ENCODE data around the gene HDGFL2. TPM values are rescaled to one million over a fixed set of nuclear protein-coding genes. Genes with fewer than 3 reads are reported as not detected.

The HDGFL2 gene
- total RNA-seq = 10 to 100 TPM; 23.6 to 36.1 TPM
- 10 to 100 TPM; 15.4 to 47.9 TPM for polyA plus RNA-seq
- long read RNA-seq, donor 1, partial matches to known transcripts = 6 of 8 reads
- long read RNA-seq, donor 1, other reads (novel, unspliced or antisense) = 2 of 8 reads
- long read RNA-seq, donor 2, transcript HDGFL2-208 (16 exons, 2,281 nt) = major isoform, 13 of 53 reads
- long read RNA-seq, donor 2, partial matches to known transcripts = 34 of 53 reads
- long read RNA-seq, donor 2, other reads (novel, unspliced or antisense) = 3 of 53 reads

- intact Hi-C loops (cut with DNase I) = no loop called here
- peaks cover 0 to 2% of the 10 kb centered on the region in 2 donors for H3K4me1 ChIP-seq (ENCODE audit: control insufficient read depth in 1 of 2, insufficient read depth in 2 of 2, low read length in 2 of 2)
- DNase-seq = peak in 1 of 2 donors; percentile 98
- 1% methylated on average over 31 to 71 of the region's 71 CpGs for WGBS, 2 donors
- H3K36me3 ChIP-seq (ENCODE audit: control insufficient read depth in 1 of 2, insufficient read depth in 2 of 2, low read length in 1 of 2) = peaks cover 0 to 2% of the 10 kb centered on the region in 2 donors
- H3K4me3 ChIP-seq (ENCODE audit: low read length in 2 of 2) = peak within 1 kb of the TSS; percentile 86 to 93
- ATAC-seq (ENCODE audit: low FRiP score) = no peak
- no peaks in the 10 kb centered on the region for H3K9me3 ChIP-seq (ENCODE audit: control insufficient read depth, low read length)
- no peaks in the 10 kb centered on the region for H3K27me3 ChIP-seq (ENCODE audit: control insufficient read depth in 1 of 2, insufficient read depth in 2 of 2, low read length in 1 of 2)
- H3K27ac ChIP-seq (ENCODE audit: low read depth in 1 of 2, low read length in 2 of 2) = peak within 1 kb of the TSS in 1 of 2 donors; percentile 34
Measured at GRCh38 chr19:4472174-4472974, at the start of gene HDGFL2. Gene HDGFL2, plus strand, starts transcription at chr19:4472297. Its CDS starts 54 bp downstream, at chr19:4472351.

GRCh38 chr19:4423416-4424126 lies 48.5 kb upstream of the HDGFL2 start:
- Histone ChIP-seq H3K4me3 (ENCODE audit: low read length in 2 of 2) (no peak overlapping the region), H3K27ac (ENCODE audit: low read depth in 1 of 2, low read length in 2 of 2) (no peak overlapping the region), H3K36me3 (ENCODE audit: control insufficient read depth in 1 of 2, insufficient read depth in 2 of 2, low read length in 1 of 2) (no peaks in the 10 kb centered on the region), H3K4me1 (ENCODE audit: control insufficient read depth in 1 of 2, insufficient read depth in 2 of 2, low read length in 2 of 2) (no peaks in the 10 kb centered on the region), H3K27me3 (ENCODE audit: control insufficient read depth in 1 of 2, insufficient read depth in 2 of 2, low read length in 1 of 2) (no peaks in the 10 kb centered on the region), H3K9me3 (ENCODE audit: control insufficient read depth, low read length) (no peaks in the 10 kb centered on the region)
- ATAC-seq (ENCODE audit: low FRiP score) (no peak), DNase-seq (no peak)
- WGBS, 2 donors = 95 to 96% methylated on average over 16 of the region's 16 CpGs
- intact Hi-C loops (cut with DNase I) = no loop called here

DNA sequence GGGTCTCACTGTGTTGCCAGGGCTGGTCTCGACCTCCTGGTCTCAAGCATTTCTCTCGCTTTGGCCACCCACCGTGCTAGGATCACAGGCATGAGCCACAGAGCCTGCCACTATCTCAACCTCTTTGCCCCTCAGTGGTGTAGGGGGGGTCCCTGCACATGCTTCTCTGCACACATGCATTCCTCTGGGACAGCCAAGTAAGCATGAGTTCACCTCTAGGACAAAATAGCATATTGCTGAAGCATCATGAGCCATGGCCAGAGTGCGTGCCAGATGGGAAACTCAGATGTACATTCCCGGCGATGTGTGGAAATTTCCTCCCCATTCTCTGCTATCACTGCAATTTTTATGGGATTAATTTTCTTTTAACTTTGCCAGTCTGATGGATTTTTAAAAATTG lies 46.6 kb upstream of the HDGFL2 start:
- 92 to 95% methylated on average over 6 of the region's 6 CpGs for WGBS, 2 donors
- intact Hi-C loops (cut with DNase I) = no loop called here
- no peak for ATAC-seq (ENCODE audit: low FRiP score)
- Histone ChIP-seq H3K27me3 (ENCODE audit: control insufficient read depth in 1 of 2, insufficient read depth in 2 of 2, low read length in 1 of 2) (no peaks in the 10 kb centered on the region), H3K9me3 (ENCODE audit: control insufficient read depth, low read length) (no peaks in the 10 kb centered on the region), H3K4me1 (ENCODE audit: control insufficient read depth in 1 of 2, insufficient read depth in 2 of 2, low read length in 2 of 2) (no peaks in the 10 kb centered on the region), H3K4me3 (ENCODE audit: low read length in 2 of 2) (no peak overlapping the region), H3K27ac (ENCODE audit: low read depth in 1 of 2, low read length in 2 of 2) (no peak overlapping the region), H3K36me3 (ENCODE audit: control insufficient read depth in 1 of 2, insufficient read depth in 2 of 2, low read length in 1 of 2) (no peaks in the 10 kb centered on the region)
- DNase-seq = no peak

GRCh38 chr19:4428326-4428975 lies 43.6 kb upstream of the HDGFL2 start:
- Histone ChIP-seq H3K4me1 (ENCODE audit: control insufficient read depth in 1 of 2, insufficient read depth in 2 of 2, low read length in 2 of 2) (no peaks in the 10 kb centered on the region), H3K27me3 (ENCODE audit: control insufficient read depth in 1 of 2, insufficient read depth in 2 of 2, low read length in 1 of 2) (no peaks in the 10 kb centered on the region), H3K27ac (ENCODE audit: low read depth in 1 of 2, low read length in 2 of 2) (no peak overlapping the region), H3K36me3 (ENCODE audit: control insufficient read depth in 1 of 2, insufficient read depth in 2 of 2, low read length in 1 of 2) (no peaks in the 10 kb centered on the region), H3K4me3 (ENCODE audit: low read length in 2 of 2) (no peak overlapping the region), H3K9me3 (ENCODE audit: control insufficient read depth, low read length) (no peaks in the 10 kb centered on the region)
- no peak for ATAC-seq (ENCODE audit: low FRiP score)
- no peak for DNase-seq
- intact Hi-C loops (cut with DNase I) = no loop called here
- 94% methylated on average over 20 of the region's 20 CpGs for WGBS, 2 donors

GRCh38 chr19:4429256-4429655 lies 42.8 kb upstream of the HDGFL2 start:
- WGBS, 2 donors = 91 to 96% methylated on average over 16 of the region's 16 CpGs
- ATAC-seq (ENCODE audit: low FRiP score) (no peak), DNase-seq (no peak)
- Histone ChIP-seq H3K36me3 (ENCODE audit: control insufficient read depth in 1 of 2, insufficient read depth in 2 of 2, low read length in 1 of 2) (no peaks in the 10 kb centered on the region), H3K27ac (ENCODE audit: low read depth in 1 of 2, low read length in 2 of 2) (no peak overlapping the region), H3K27me3 (ENCODE audit: control insufficient read depth in 1 of 2, insufficient read depth in 2 of 2, low read length in 1 of 2) (no peaks in the 10 kb centered on the region), H3K4me1 (ENCODE audit: control insufficient read depth in 1 of 2, insufficient read depth in 2 of 2, low read length in 2 of 2) (no peaks in the 10 kb centered on the region), H3K4me3 (ENCODE audit: low read length in 2 of 2) (no peak overlapping the region), H3K9me3 (ENCODE audit: control insufficient read depth, low read length) (no peaks in the 10 kb centered on the region)
- intact Hi-C loops (cut with DNase I) = no loop called here

DNA sequence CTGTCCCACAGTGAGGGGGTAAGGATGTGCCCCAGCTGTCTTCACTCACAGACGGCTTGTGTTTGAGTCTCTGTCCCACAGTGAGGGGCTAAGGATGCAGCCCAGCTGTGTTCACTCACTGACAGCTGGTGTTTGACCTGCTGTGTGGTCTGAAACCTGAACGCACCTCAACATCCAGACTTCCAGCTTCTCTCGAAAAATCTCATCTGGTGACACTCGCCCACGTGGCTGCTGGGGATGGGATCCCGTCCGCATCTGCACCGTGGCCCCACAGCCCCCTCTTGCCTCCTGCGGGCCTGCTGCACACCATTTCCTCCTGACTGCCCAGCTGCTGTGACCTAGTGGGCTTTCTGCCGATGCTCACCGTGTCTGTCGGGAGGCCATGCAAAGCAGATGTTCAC lies 42.3 kb upstream of the HDGFL2 start:
- no peak overlapping the region for H3K4me3 ChIP-seq (ENCODE audit: low read length in 2 of 2)
- no peaks in the 10 kb centered on the region for H3K36me3 ChIP-seq (ENCODE audit: control insufficient read depth in 1 of 2, insufficient read depth in 2 of 2, low read length in 1 of 2)
- ATAC-seq (ENCODE audit: low FRiP score) (no peak), DNase-seq (no peak)
- no peak overlapping the region for H3K27ac ChIP-seq (ENCODE audit: low read depth in 1 of 2, low read length in 2 of 2)
- WGBS, 2 donors = 93% methylated on average over 12 of the region's 12 CpGs
- no peaks in the 10 kb centered on the region for H3K9me3 ChIP-seq (ENCODE audit: control insufficient read depth, low read length)
- H3K4me1 ChIP-seq (ENCODE audit: control insufficient read depth in 1 of 2, insufficient read depth in 2 of 2, low read length in 2 of 2) = no peaks in the 10 kb centered on the region
- no peaks in the 10 kb centered on the region for H3K27me3 ChIP-seq (ENCODE audit: control insufficient read depth in 1 of 2, insufficient read depth in 2 of 2, low read length in 1 of 2)
- intact Hi-C loops (cut with DNase I) = no loop called here

DNA sequence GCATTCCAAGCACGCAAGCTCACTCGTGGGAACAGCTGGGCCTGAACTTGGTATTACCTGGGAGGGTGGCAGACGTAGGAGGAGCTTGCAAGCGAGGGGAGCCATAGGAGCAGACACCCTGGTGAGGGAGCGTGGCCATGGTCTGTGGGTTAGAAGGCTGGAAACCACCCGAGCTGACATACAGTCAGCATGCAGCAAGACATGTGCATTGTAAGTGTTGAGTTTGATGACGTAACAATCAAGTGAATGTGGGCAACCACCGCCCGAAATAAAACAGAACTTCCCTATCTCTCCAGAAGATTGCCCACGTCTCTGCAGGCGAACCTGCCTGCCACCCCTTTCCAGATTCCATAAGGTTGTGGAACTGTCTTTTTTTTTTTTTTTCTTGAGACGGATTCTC lies 41.3 kb upstream of the HDGFL2 start:
- ATAC-seq (ENCODE audit: low FRiP score) = no peak
- no peaks in the 10 kb centered on the region for H3K9me3 ChIP-seq (ENCODE audit: control insufficient read depth, low read length)
- no peaks in the 10 kb centered on the region for H3K36me3 ChIP-seq (ENCODE audit: control insufficient read depth in 1 of 2, insufficient read depth in 2 of 2, low read length in 1 of 2)

GRCh38 chr19:4431296-4431695 lies 40.8 kb upstream of the HDGFL2 start:
- ATAC-seq (ENCODE audit: low FRiP score) = no peak
- no peak for DNase-seq
- H3K27ac ChIP-seq (ENCODE audit: low read depth in 1 of 2, low read length in 2 of 2) = no peak overlapping the region
- H3K36me3 ChIP-seq (ENCODE audit: control insufficient read depth in 1 of 2, insufficient read depth in 2 of 2, low read length in 1 of 2) = no peaks in the 10 kb centered on the region
- no peaks in the 10 kb centered on the region for H3K27me3 ChIP-seq (ENCODE audit: control insufficient read depth in 1 of 2, insufficient read depth in 2 of 2, low read length in 1 of 2)
- no peak overlapping the region for H3K4me3 ChIP-seq (ENCODE audit: low read length in 2 of 2)
- 89 to 90% methylated on average over 9 of the region's 9 CpGs for WGBS, 2 donors
- H3K4me1 ChIP-seq (ENCODE audit: control insufficient read depth in 1 of 2, insufficient read depth in 2 of 2, low read length in 2 of 2) = no peaks in the 10 kb centered on the region
- no peaks in the 10 kb centered on the region for H3K9me3 ChIP-seq (ENCODE audit: control insufficient read depth, low read length)
- intact Hi-C loops (cut with DNase I) = no loop called here

More for the DNA sequence above, 41.3 kb upstream of the HDGFL2 start:
- intact Hi-C loops (cut with DNase I) = no loop called here
- WGBS, 2 donors = 92 to 94% methylated on average over 11 to 12 of the region's 12 CpGs
- DNase-seq = peak in 1 of 2 donors; percentile 64
- Histone ChIP-seq H3K27ac (ENCODE audit: low read depth in 1 of 2, low read length in 2 of 2) (no peak overlapping the region), H3K27me3 (ENCODE audit: control insufficient read depth in 1 of 2, insufficient read depth in 2 of 2, low read length in 1 of 2) (no peaks in the 10 kb centered on the region), H3K4me3 (ENCODE audit: low read length in 2 of 2) (no peak overlapping the region), H3K4me1 (ENCODE audit: control insufficient read depth in 1 of 2, insufficient read depth in 2 of 2, low read length in 2 of 2) (no peaks in the 10 kb centered on the region)

Data from aorta (tissue), 5 donors.